ENCODE results near the gene PFN4.
"Not testable (repeated sequence)": the region's sequence is repeated elsewhere in the genome, so short reads cannot be mapped to it uniquely, and the experiment has no call there.

Gene PFN4

GRCh38 chr2:24123195-24123921 lies at the start of gene PFN4, which contains the start of gene FAM228B:
Gene PFN4 (minus strand): TSS chr2:24123334. CDS start chr2:24122535, 799 bp downstream.
Gene FAM228B (plus strand): TSS chr2:24123469. CDS start chr2:24124362, 893 bp downstream.
- peak; percentile 95 for DNase-seq (ENCODE audit: low spot score)

- DNase-seq (ENCODE audit: low spot score) = no peak
These were observed 45.9 kb upstream of the PFN4 start for GRCh38 chr2:24169023-24169422.

- DNase-seq (ENCODE audit: low spot score) = no peak
These were observed 41.4 kb upstream of the PFN4 start for GRCh38 chr2:24164416-24164973.

- no peak for DNase-seq (ENCODE audit: low spot score)
These were observed 40.5 kb upstream of the PFN4 start for GRCh38 chr2:24163601-24164000.

GRCh38 chr2:24163186-24163585 lies 40.1 kb upstream of the PFN4 start:
- DNase-seq (ENCODE audit: low spot score) = no peak

GRCh38 chr2:24162494-24162893 lies 39.4 kb upstream of the PFN4 start:
- no peak for DNase-seq (ENCODE audit: low spot score)

- no peak for DNase-seq (ENCODE audit: low spot score)
These were observed 37.6 kb upstream of the PFN4 start for GRCh38 chr2:24160761-24161160.

GRCh38 chr2:24159708-24160107 lies 36.6 kb upstream of the PFN4 start:
- no peak for DNase-seq (ENCODE audit: low spot score)

- DNase-seq (ENCODE audit: low spot score) = no peak
These were observed 35.0 kb upstream of the PFN4 start for GRCh38 chr2:24158131-24158530.

GRCh38 chr2:24153478-24153877 lies 30.3 kb upstream of the PFN4 start:
- DNase-seq (ENCODE audit: low spot score) = no peak

- no peak for DNase-seq (ENCODE audit: low spot score)
These were observed 29.5 kb upstream of the PFN4 start for GRCh38 chr2:24152413-24153197.

- no peak for DNase-seq (ENCODE audit: low spot score)
These were observed 24.2 kb upstream of the PFN4 start for GRCh38 chr2:24147364-24147763.

- DNase-seq (ENCODE audit: low spot score) = not testable (repeated sequence)
These were observed 17.2 kb upstream of the PFN4 start for GRCh38 chr2:24140305-24140704.

GRCh38 chr2:24132543-24132942 lies 9.4 kb upstream of the PFN4 start:
- no peak for DNase-seq (ENCODE audit: low spot score)

GRCh38 chr2:24125956-24126355 lies 2.8 kb upstream of the PFN4 start:
- no peak for DNase-seq (ENCODE audit: low spot score)

GRCh38 chr2:24123922-24124580 lies 917 bp upstream of the PFN4 start:
- peak; percentile 23 for DNase-seq (ENCODE audit: low spot score)

GRCh38 chr2:24122366-24123194 lies 554 bp downstream of the PFN4 start:
- no peak for DNase-seq (ENCODE audit: low spot score)

GRCh38 chr2:24121469-24121868 lies 1.7 kb downstream of the PFN4 start:
- DNase-seq (ENCODE audit: low spot score) = no peak

- no peak for DNase-seq (ENCODE audit: low spot score)
These were observed 2.1 kb downstream of the PFN4 start for GRCh38 chr2:24121066-24121465.

GRCh38 chr2:24117902-24118301 lies 5.2 kb downstream of the PFN4 start:
- DNase-seq (ENCODE audit: low spot score) = no peak

GRCh38 chr2:24115057-24115456 lies 8.1 kb downstream of the PFN4 start:
- DNase-seq (ENCODE audit: low spot score) = no peak
